Calu3 (cell line): ENCODE measurements around the gene CLRN2. TPM values are rescaled to one million over a fixed set of nuclear protein-coding genes. Genes with fewer than 3 reads are reported as not detected.

Experiments
- BruUV-seq: library from RNA; stranded (reverse); fragments of 400-500 nt; replicated peaks from 2 replicates; lab custom pipeline; 2021; lab: Mats Ljungman, UMichigan
- CTCF ChIA-PET: fragments of 300-600 bp; sonication (Branson Sonifier 250); formaldehyde crosslinking; loops from one replicate; lab custom pipeline; 2022; ENCODE audit warnings: antibody characterized with exemption; lab: Charles Lee
- DNase-seq: peaks from one replicate; pipeline ENCODE4 v3.0.0; 2022
- H3K27ac Mint-ChIP-seq: one replicate; pipeline ENCODE4 v1.8.0; 2022; ENCODE audit warnings: mixed read lengths; ENCODE audit not compliant: unreplicated experiment
- H3K27me3 Mint-ChIP-seq: one replicate; pipeline ENCODE4 v1.8.0; 2022; ENCODE audit warnings: mixed read lengths; ENCODE audit not compliant: unreplicated experiment
- H3K36me3 Mint-ChIP-seq: one replicate; pipeline ENCODE4 v1.8.0; 2022; ENCODE audit warnings: mild to moderate bottlenecking, moderate library complexity, mixed read lengths; ENCODE audit not compliant: insufficient read depth, unreplicated experiment
- H3K4me1 Mint-ChIP-seq: one replicate; pipeline ENCODE4 v1.8.0; 2022; ENCODE audit warnings: mild to moderate bottlenecking, low read depth, mixed read lengths; ENCODE audit not compliant: unreplicated experiment
- H3K4me3 Mint-ChIP-seq: one replicate; pipeline ENCODE4 v1.8.0; 2022; ENCODE audit warnings: mild to moderate bottlenecking, low read depth, moderate library complexity, mixed read lengths; ENCODE audit not compliant: unreplicated experiment
- H3K9me3 Mint-ChIP-seq: one replicate; pipeline ENCODE4 v1.8.0; 2022; ENCODE audit warnings: low read depth, mixed read lengths; ENCODE audit not compliant: unreplicated experiment
- intact Hi-C: fragments of 100-400 bp; cut with micrococcal nuclease; formaldehyde crosslinking; loops from one replicate; pipeline ENCODE4 v1.10.0; 2022; ENCODE audit not compliant: unreplicated experiment
- total RNA-seq: library from RNA; stranded (reverse); gene quantifications from 2 replicates; pipeline ENCODE4 v1.2.3, GENCODE V29; 2022
- TF ChIP-seq, protein P1 (sequence below): fragments of 200-600 bp; IDR thresholded peaks from one replicate; pipeline ENCODE4 v1.8.0; 2022; ENCODE audit warnings: antibody characterized with exemption; ENCODE audit not compliant: unreplicated experiment

Gene CLRN2
- total RNA-seq, 1 experiment from 2014 or later, result not detected

DNA sequence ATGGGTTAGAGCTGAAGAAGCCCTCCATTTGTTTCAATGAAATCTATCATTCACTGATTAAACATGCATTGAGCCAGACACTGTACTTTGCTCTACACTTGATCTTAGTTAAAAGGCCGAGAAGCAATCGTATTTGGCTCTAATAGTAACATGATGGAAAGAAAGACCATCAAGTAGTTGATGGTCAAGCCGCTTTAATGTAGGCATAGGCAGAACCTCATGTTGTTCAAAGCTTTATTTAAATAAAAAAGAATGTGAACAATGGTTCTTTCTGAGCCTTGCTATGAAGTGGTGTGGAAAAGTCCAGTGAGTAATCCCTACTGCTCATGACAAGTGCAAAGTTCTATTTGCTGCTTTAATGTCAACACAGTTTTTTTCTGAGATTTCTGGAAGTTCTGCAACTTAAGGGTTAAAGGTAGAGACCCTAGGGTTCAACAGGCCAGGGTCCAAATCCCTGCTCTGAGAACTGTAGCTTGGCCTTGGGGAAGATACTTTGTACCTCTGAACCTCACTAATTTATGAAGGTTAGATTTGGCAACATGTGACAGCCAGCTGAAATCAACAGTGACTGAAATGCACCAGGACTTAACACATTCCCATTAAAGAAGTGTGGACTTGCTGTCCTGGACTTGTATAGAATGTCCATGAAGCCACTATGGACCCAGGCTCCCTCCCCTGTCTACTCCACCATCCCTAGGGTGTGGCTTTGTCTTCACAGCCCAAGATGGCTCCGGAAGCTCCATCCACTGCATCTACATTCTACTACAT, 44.2 kb downstream of the CLRN2 start:
- no peak for DNase-seq
- H3K36me3 Mint-ChIP-seq, result no peaks in the 10 kb centered on the region
- intact Hi-C loops, result no loop called here
- H3K27me3 Mint-ChIP-seq, result peaks cover 19% of the 10 kb centered on the region
- TF ChIP-seq, protein P1, sequence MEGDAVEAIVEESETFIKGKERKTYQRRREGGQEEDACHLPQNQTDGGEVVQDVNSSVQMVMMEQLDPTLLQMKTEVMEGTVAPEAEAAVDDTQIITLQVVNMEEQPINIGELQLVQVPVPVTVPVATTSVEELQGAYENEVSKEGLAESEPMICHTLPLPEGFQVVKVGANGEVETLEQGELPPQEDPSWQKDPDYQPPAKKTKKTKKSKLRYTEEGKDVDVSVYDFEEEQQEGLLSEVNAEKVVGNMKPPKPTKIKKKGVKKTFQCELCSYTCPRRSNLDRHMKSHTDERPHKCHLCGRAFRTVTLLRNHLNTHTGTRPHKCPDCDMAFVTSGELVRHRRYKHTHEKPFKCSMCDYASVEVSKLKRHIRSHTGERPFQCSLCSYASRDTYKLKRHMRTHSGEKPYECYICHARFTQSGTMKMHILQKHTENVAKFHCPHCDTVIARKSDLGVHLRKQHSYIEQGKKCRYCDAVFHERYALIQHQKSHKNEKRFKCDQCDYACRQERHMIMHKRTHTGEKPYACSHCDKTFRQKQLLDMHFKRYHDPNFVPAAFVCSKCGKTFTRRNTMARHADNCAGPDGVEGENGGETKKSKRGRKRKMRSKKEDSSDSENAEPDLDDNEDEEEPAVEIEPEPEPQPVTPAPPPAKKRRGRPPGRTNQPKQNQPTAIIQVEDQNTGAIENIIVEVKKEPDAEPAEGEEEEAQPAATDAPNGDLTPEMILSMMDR, result no peak
- no peak overlapping the region for H3K27ac Mint-ChIP-seq
- H3K4me1 Mint-ChIP-seq, result no peaks in the 10 kb centered on the region
- no peaks in the 10 kb centered on the region for H3K9me3 Mint-ChIP-seq
- CTCF ChIA-PET, result no interaction called here
- BruUV-seq, result no TSS peak
- no peak overlapping the region for H3K4me3 Mint-ChIP-seq

DNA sequence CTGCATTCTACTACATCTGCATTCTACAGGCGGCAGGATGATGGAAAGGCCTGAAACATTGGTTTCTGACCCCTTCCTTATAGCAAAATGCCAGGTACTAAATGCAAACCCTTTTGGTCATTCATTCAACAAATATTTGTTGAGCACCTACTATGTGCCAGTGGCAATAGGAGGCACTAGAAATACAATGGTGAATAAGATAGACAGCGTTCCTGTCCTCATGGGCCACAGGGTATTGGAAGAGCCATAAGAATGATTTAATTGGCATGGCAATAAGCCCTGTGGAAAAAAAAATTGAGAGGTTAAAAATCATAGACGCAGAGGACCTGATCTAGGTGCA, 44.7 kb downstream of the CLRN2 start:
- Mint-ChIP-seq H3K4me1 (no peaks in the 10 kb centered on the region), H3K9me3 (no peaks in the 10 kb centered on the region), H3K27ac (no peak overlapping the region), H3K4me3 (no peak overlapping the region), H3K27me3 (peaks cover 15% of the 10 kb centered on the region), H3K36me3 (no peaks in the 10 kb centered on the region)
- DNase-seq, result no peak
- TF ChIP-seq, protein P1, result no peak
- intact Hi-C loops, result no loop called here
- no TSS peak for BruUV-seq
- CTCF ChIA-PET, result no interaction called here

DNA sequence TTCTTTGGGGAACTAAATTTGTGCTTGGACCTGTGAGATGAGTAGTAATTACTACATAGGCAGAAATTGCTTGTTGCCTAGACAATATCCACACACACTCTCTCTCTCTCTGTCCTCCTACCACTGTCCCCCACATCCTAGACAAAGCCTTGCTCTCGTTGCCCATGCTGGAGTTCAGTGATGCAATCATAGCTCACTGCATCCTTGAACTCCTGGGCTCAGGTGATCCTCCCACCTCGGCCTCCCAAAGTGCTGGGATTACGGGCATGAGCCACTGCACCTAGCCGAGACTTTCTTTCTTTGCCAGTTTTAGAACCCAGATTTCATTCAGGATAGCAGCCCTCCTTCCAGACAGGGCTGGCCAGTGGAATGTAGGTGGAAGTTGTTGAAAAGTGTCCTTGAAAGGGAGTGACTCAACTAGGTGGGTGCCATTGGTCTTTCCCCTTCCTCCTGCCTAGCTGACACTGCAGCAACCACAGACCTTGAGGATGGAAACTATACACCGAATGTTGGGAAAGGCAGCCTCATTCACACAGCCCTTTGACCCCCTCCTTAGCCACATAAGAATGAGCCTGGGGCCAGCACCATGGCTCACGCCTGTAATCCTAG, 45.2 kb downstream of the CLRN2 start:
- H3K36me3 Mint-ChIP-seq, result no peaks in the 10 kb centered on the region
- intact Hi-C loops, result no loop called here
- TF ChIP-seq, protein P1, result no peak
- H3K4me3 Mint-ChIP-seq, result no peak overlapping the region
- H3K27ac Mint-ChIP-seq, result no peak overlapping the region
- BruUV-seq, result no TSS peak
- CTCF ChIA-PET, result interaction anchor here (0.7 kb wide), 1 partner anchor 246 kb away, joined by 4 read pairs; no protein-coding TSS in a partner anchor
- no peaks in the 10 kb centered on the region for H3K4me1 Mint-ChIP-seq
- no peak for DNase-seq
- H3K9me3 Mint-ChIP-seq, result no peaks in the 10 kb centered on the region
- H3K27me3 Mint-ChIP-seq, result peaks cover 10% of the 10 kb centered on the region

DNA sequence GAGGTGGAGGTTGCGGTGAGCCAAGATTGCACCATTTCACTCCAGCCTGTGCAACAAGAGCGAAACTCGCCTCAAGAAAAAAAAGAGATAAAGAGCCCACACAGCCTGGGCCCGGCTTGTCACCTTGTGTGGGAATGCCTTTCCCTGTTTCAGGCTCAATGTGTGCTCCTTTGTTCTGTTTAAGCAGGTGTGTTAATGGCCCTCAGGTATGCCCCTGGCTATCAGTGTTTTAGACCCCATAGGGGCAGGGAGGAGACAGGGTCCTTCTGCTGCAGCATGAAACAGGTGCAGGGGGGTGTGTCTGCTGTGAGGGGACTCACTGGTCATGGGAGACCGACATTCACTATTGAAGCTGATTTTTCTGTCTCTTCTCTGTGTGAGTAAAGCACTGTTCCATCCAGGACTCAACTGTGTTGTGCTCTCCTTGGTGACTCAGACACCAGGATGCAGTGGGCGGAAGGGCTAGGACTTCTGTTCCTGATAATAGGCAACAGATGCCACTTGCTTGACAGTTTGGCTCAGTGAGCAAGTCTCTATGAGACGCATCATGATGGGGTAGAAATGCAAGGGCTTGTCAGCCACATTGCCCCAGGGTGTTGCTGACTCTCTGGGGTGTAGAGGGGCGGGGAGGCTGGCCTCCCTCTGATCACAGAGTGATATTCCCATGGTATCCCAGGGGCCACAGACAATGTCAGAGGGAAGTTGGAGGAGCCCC, 46.4 kb downstream of the CLRN2 start:
- TF ChIP-seq, protein P1, result no peak
- CTCF ChIA-PET, result interaction anchor here (0.6 kb wide), 1 partner anchor 87 kb away, joined by 3 read pairs; no protein-coding TSS in a partner anchor
- BruUV-seq, result no TSS peak
- H3K36me3 Mint-ChIP-seq, result no peaks in the 10 kb centered on the region
- DNase-seq, result no peak
- H3K27ac Mint-ChIP-seq, result no peak overlapping the region
- intact Hi-C loops, result no loop called here
- H3K27me3 Mint-ChIP-seq, result no peaks in the 10 kb centered on the region
- H3K9me3 Mint-ChIP-seq, result no peaks in the 10 kb centered on the region
- H3K4me1 Mint-ChIP-seq, result no peaks in the 10 kb centered on the region
- H3K4me3 Mint-ChIP-seq, result no peak overlapping the region
